Transverse colon (tissue), 4 donors: ENCODE data around the gene CIZ1.

Experiments used
- EP300 ChIP-seq: sonication (generic); formaldehyde crosslinking; IDR thresholded peaks from one replicate; pipeline ENCODE4 v1.6.1; 2017; ENCODE audit warnings: antibody characterized with exemption, low read depth
- POLR2A ChIP-seq: fragments of 450-650 bp; IDR thresholded peaks from one replicate; pipeline ENCODE4 v1.6.1; 2016; ENCODE audit warnings: antibody characterized with exemption, mild to moderate bottlenecking, moderate library complexity
- POLR2AphosphoS5 ChIP-seq, 3 donors: sonication (generic); formaldehyde crosslinking; IDR thresholded peaks; one replicate each; pipeline ENCODE4 v1.6.1; 2016; ENCODE audit warnings: antibody characterized with exemption in 3 of 3
- TF ChIP-seq, protein P1 (sequence below), 5 experiments: fragments of 200-600 bp in 3 of 5; fragments of 450-650 bp in 2 of 5; sonication (generic) in 3 of 5; IDR thresholded peaks; 1 replicate in 2 of 5; 2 replicates in 3 of 5; pipeline ENCODE4 v1.5.1; 2016 to 2017; ENCODE audit warnings: antibody characterized with exemption in 5 of 5, inconsistent platforms in 3 of 5, mild to moderate bottlenecking in 2 of 5, moderate library complexity in 1 of 5

DNA sequence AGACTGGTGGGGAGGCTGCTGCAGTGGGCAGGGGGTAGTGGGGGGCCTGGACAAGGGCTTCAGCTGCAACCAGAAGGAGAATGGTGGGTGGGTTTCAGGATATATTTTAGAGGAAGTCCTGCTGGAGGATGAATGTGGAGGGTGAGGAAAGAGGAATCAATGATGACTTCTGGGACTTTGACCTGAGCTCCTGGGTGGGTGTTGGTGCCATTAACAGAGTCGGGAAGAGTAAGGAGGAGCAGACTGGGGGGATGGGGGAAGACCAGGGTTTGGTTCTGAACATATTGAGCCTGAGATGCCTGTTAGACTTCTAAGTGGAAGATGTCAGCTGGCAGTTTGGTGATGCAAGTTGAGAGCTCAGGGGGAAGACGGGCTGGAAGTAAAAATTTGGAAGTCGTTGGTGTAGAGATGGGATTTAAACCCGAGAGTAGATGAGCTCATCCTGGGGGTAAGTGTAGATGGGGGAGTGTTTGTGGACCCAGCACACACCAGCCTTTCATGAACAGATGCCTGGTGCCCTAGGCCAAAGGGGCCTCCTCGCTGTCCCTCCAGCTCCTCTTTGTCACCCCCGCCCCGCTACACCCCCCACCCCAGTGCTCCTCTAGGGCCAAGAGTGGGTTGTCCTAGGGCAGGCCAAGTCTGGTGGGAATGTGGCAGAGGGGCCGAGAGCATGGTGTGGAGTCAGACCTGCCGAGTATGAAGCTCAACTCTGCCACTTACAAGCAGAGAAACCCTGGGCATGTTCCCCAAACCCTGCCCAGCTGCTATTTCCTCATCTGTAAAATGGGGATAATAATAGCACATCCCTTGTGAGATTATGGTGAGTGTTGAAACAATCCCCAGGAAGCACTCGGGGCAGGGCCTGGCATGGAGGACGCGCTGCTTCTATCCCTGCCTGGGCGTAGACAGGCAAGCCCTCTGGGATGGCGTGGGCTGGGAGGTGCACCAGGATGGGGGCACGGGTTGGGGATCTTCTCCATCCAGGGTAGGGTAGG, 15.8 kb upstream of the CIZ1 start:
- TF ChIP-seq POLR2A (no peak), POLR2AphosphoS5 (IDR thresholded peaks at IDR 0.05) (no peak), EP300 (no peak)
- TF ChIP-seq, protein P1, sequence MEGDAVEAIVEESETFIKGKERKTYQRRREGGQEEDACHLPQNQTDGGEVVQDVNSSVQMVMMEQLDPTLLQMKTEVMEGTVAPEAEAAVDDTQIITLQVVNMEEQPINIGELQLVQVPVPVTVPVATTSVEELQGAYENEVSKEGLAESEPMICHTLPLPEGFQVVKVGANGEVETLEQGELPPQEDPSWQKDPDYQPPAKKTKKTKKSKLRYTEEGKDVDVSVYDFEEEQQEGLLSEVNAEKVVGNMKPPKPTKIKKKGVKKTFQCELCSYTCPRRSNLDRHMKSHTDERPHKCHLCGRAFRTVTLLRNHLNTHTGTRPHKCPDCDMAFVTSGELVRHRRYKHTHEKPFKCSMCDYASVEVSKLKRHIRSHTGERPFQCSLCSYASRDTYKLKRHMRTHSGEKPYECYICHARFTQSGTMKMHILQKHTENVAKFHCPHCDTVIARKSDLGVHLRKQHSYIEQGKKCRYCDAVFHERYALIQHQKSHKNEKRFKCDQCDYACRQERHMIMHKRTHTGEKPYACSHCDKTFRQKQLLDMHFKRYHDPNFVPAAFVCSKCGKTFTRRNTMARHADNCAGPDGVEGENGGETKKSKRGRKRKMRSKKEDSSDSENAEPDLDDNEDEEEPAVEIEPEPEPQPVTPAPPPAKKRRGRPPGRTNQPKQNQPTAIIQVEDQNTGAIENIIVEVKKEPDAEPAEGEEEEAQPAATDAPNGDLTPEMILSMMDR (IDR thresholded peaks at IDR 0.05), result no peak
